Stimulated activated CD4-positive, alpha-beta T cell treated with anti-CD3 and anti-CD28 coated beads, Interleukin-4, amount 100 ng/mL, for 24 hours (primary cell): ENCODE measurements around the gene LTBP1.
"Not testable (repeated sequence)": the region's sequence is repeated elsewhere in the genome, so short reads cannot be mapped to it uniquely, and the experiment has no call there.

ENCODE experiments used
- DNase-seq: peaks from one replicate; pipeline ENCODE4 v3.0.0-alpha.2; 2020

The LTBP1 gene

GRCh38 chr2:33051586-33052360 is 105.0 kb downstream of the LTBP1 start:
- DNase-seq = no peak

GRCh38 chr2:33052361-33052735 is 105.6 kb downstream of the LTBP1 start:
- no peak for DNase-seq

- DNase-seq = not testable (repeated sequence)
These were observed 106.0 kb downstream of the LTBP1 start for GRCh38 chr2:33052795-33053194.

GRCh38 chr2:33056170-33056569 is 109.4 kb downstream of the LTBP1 start:
- DNase-seq = no peak

GRCh38 chr2:33057307-33058028 is 110.7 kb downstream of the LTBP1 start:
- DNase-seq = not testable (repeated sequence)

- no peak for DNase-seq
These were observed 112.1 kb downstream of the LTBP1 start for GRCh38 chr2:33058716-33059470.

- DNase-seq = no peak
These were observed 112.9 kb downstream of the LTBP1 start for GRCh38 chr2:33059471-33060156.

- DNase-seq = no peak
These were observed 113.7 kb downstream of the LTBP1 start for GRCh38 chr2:33060405-33060804.

- DNase-seq = no peak
These were observed 116.0 kb downstream of the LTBP1 start for GRCh38 chr2:33062665-33063250.

- no peak for DNase-seq
These were observed 117.6 kb downstream of the LTBP1 start for GRCh38 chr2:33064349-33064801.

GRCh38 chr2:33067598-33067997 is 120.8 kb downstream of the LTBP1 start:
- DNase-seq = no peak

- DNase-seq = no peak
These were observed 121.5 kb downstream of the LTBP1 start for GRCh38 chr2:33068261-33068660.

- DNase-seq = peak; percentile 42
These were observed 123.3 kb downstream of the LTBP1 start for GRCh38 chr2:33069894-33070651.

- DNase-seq = no peak
These were observed 124.8 kb downstream of the LTBP1 start for GRCh38 chr2:33071591-33071990.

GRCh38 chr2:33072614-33073013 is 125.9 kb downstream of the LTBP1 start:
- no peak for DNase-seq

- DNase-seq = no peak
These were observed 126.3 kb downstream of the LTBP1 start for GRCh38 chr2:33073018-33073417.

- no peak for DNase-seq
These were observed 127.4 kb downstream of the LTBP1 start for GRCh38 chr2:33074197-33074596.

GRCh38 chr2:33077311-33077710 is 130.6 kb downstream of the LTBP1 start:
- no peak for DNase-seq

- no peak for DNase-seq
These were observed 131.1 kb downstream of the LTBP1 start for GRCh38 chr2:33077844-33078243.

- no peak for DNase-seq
These were observed 134.9 kb downstream of the LTBP1 start for GRCh38 chr2:33081691-33082090.

GRCh38 chr2:33083699-33084387 is 137.1 kb downstream of the LTBP1 start:
- DNase-seq = no peak
